NCI-H82 (cell line): Measurements from ENCODE around the gene GATB.
A peak's percentile ranks its signal among the peaks of the same experiment; 100 is the strongest.

Experiments
- DNase-seq: peaks from one replicate; lab custom pipeline; 2025; lab: John Stamatoyannopoulos, UW

GATB gene

GRCh38 chr4:151760712-151761661 is at the start of gene GATB:
TSS of gene GATB (minus strand) at chr4:151761007. CDS start at chr4:151760982, 25 bp downstream.
- peak; percentile 98 for DNase-seq

- peak; percentile 43 for DNase-seq
Measured at GRCh38 chr4:151810476-151810875, 49.7 kb upstream of the GATB start.

GRCh38 chr4:151809716-151810115 is 48.9 kb upstream of the GATB start:
- DNase-seq = no peak

- DNase-seq = no peak
Measured at GRCh38 chr4:151808542-151808941, 47.7 kb upstream of the GATB start.

- DNase-seq = peak; percentile 51
Measured at GRCh38 chr4:151808120-151808529, 47.3 kb upstream of the GATB start.

- peak; percentile 1 for DNase-seq
Measured at GRCh38 chr4:151807220-151807619, 46.4 kb upstream of the GATB start.

- no peak for DNase-seq
Measured at GRCh38 chr4:151806511-151806927, 45.7 kb upstream of the GATB start.

- DNase-seq = no peak
Measured at GRCh38 chr4:151804821-151805220, 44.0 kb upstream of the GATB start.

GRCh38 chr4:151804086-151804630 is 43.4 kb upstream of the GATB start:
- DNase-seq = no peak

- no peak for DNase-seq
Measured at GRCh38 chr4:151803246-151803645, 42.4 kb upstream of the GATB start.

GRCh38 chr4:151801547-151802516 is 41.0 kb upstream of the GATB start:
- DNase-seq = peak; percentile 74

- peak; percentile 79 for DNase-seq
Measured at GRCh38 chr4:151799417-151800012, 38.7 kb upstream of the GATB start.

GRCh38 chr4:151798678-151799416 is 38.0 kb upstream of the GATB start:
- no peak for DNase-seq

- DNase-seq = no peak
Measured at GRCh38 chr4:151797853-151798252, 37.0 kb upstream of the GATB start.

GRCh38 chr4:151797131-151797530 is 36.3 kb upstream of the GATB start:
- no peak for DNase-seq

- DNase-seq = no peak
Measured at GRCh38 chr4:151796106-151796505, 35.3 kb upstream of the GATB start.

GRCh38 chr4:151792995-151793394 is 32.2 kb upstream of the GATB start:
- DNase-seq = no peak

GRCh38 chr4:151792530-151792929 is 31.7 kb upstream of the GATB start:
- DNase-seq = no peak

GRCh38 chr4:151788021-151788420 is 27.2 kb upstream of the GATB start:
- DNase-seq = no peak

GRCh38 chr4:151786158-151786495 is 25.3 kb upstream of the GATB start:
- no peak for DNase-seq

GRCh38 chr4:151785484-151786157 is 24.8 kb upstream of the GATB start:
- peak; percentile 42 for DNase-seq
